Mesodermal cell (in vitro differentiated cells): ENCODE measurements around the gene LILRB1.
"Not testable (repeated sequence)": the region's sequence is repeated elsewhere in the genome, so short reads cannot be mapped to it uniquely, and the experiment has no call there.

Experiments used
- H3K27ac ChIP-seq: 2 replicates; pipeline ENCODE4 v1.7.0; 2013; ENCODE audit warnings: mild to moderate bottlenecking, low read depth, low read length, moderate library complexity; ENCODE audit not compliant: severe bottlenecking
- H3K36me3 ChIP-seq: 2 replicates; pipeline ENCODE4 v1.7.1; 2013; ENCODE audit warnings: mild to moderate bottlenecking, low read length, moderate library complexity; ENCODE audit not compliant: control insufficient read depth, insufficient read depth
- H3K4me1 ChIP-seq: one replicate; pipeline ENCODE4 v1.7.1; 2013; ENCODE audit warnings: mild to moderate bottlenecking, low read length; ENCODE audit not compliant: insufficient read depth, control insufficient read depth, poor library complexity, severe bottlenecking
- H3K4me3 ChIP-seq: 2 replicates; pipeline ENCODE4 v1.7.0; 2013; ENCODE audit warnings: low read length, control low read depth, mild to moderate bottlenecking; ENCODE audit not compliant: insufficient read depth, poor library complexity, severe bottlenecking; ENCODE audit errors: extremely low read depth
- H3K9me3 ChIP-seq: 2 replicates; pipeline ENCODE4 v1.7.1; 2013; ENCODE audit warnings: mild to moderate bottlenecking, low read length, moderate library complexity; ENCODE audit not compliant: control insufficient read depth
- WGBS, 2 experiments: methylation state at CpG; one replicate each; pipeline ENCODE4 v1.1.5; 2013; ENCODE audit warnings: missing lambda C conversion rate in 2 of 2; ENCODE audit not compliant: insufficient coverage in 2 of 2; 5-methylcytosine and 5-hydroxymethylcytosine counted together

Gene LILRB1

GRCh38 chr19:54662730-54663129, 32.4 kb downstream of the LILRB1 start, which contains the start of gene LILRB4:
TSS of gene LILRB4 (plus strand) at chr19:54662985. CDS start at chr19:54663034, 49 bp downstream.
- H3K4me3 ChIP-seq = no peak within 1 kb of the TSS
- no peaks in the 10 kb centered on the region for H3K4me1 ChIP-seq
- H3K36me3 ChIP-seq = no peaks in the 10 kb centered on the region
- H3K27ac ChIP-seq = no peak within 1 kb of the TSS
- peaks cover 79% of the 10 kb centered on the region for H3K9me3 ChIP-seq
- 59 to 77% methylated on average over 5 to 6 of the region's 7 CpGs for WGBS, 2 experiments

DNA sequence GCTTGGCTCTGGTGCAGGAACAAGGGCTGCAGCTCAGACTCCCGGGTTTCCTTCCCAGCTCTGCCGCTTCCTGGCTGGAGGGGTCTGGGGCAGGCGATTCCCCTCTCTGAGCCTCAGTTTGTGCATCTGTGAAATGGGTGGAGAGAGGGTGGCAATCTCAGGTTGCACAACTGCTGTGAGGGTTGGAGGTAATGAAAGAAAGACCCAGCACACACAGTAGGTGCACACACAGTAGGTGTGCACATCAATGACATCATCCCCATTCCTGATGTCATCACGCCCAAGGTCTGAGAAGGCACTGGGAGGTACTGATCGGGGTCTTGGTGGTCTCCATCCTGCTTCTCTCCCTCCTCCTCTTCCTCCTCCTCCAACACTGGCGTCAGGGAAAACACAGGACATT, 35.2 kb downstream of the LILRB1 start:
- no peaks in the 10 kb centered on the region for H3K36me3 ChIP-seq
- no peak overlapping the region for H3K4me3 ChIP-seq
- WGBS, 2 experiments = 74 to 80% methylated on average over 2 to 4 of the region's 6 CpGs
- H3K9me3 ChIP-seq = peaks cover 67% of the 10 kb centered on the region
- H3K4me1 ChIP-seq = no peaks in the 10 kb centered on the region
- H3K27ac ChIP-seq = no peak overlapping the region

DNA sequence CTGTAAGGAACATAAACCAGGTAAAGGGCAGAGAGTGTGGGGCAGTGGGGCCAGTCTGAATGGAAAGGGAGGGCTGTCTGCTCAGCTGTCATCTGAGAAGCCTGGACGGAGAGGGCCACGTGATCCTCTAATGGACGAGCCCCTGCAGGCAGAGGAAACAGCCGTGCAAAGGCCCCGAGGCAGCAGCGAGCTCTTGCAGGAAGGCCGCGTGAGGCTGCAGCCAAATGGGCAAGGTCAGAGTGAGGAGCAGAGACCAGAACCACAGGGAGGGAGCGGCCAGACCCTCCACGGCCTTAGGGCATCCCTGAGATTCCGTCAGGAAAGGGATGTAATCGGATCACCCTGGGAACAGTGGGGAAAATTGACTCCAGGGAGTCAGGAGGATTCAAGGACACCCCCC, 36.9 kb downstream of the LILRB1 start:
- 68 to 86% methylated on average over 10 to 11 of the region's 12 CpGs for WGBS, 2 experiments
- Histone ChIP-seq H3K9me3 (peaks cover 65% of the 10 kb centered on the region), H3K27ac (no peak overlapping the region), H3K36me3 (no peaks in the 10 kb centered on the region), H3K4me3 (no peak overlapping the region), H3K4me1 (no peaks in the 10 kb centered on the region)

DNA sequence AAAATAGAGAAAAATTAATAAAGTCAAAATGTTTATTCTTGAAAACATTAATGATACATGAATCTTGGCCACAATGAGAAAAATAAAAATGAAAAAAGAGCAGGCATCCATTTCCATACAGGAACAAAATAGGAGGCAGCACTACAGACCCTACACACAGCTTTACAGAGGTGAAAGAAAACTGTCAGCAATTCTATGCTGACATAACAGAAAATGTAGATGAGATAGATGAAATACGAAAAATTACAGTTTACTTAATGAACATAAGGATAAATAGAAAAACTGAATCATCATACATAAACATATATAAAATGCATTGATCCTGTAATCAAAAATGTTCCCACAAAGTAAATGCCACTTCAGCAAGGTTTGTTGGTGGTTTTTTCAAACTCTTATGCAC, 38.1 kb downstream of the LILRB1 start:
- H3K4me3 ChIP-seq = no peak overlapping the region
- no peaks in the 10 kb centered on the region for H3K36me3 ChIP-seq
- no CpG with 5 or more reads among the region's 1 CpG for WGBS, 2 experiments
- no peak overlapping the region for H3K27ac ChIP-seq
- H3K4me1 ChIP-seq = no peaks in the 10 kb centered on the region
- H3K9me3 ChIP-seq = peaks cover 66% of the 10 kb centered on the region

- Histone ChIP-seq H3K4me3 (no peak overlapping the region), H3K9me3 (peaks cover 46% of the 10 kb centered on the region), H3K4me1 (no peaks in the 10 kb centered on the region), H3K36me3 (no peaks in the 10 kb centered on the region), H3K27ac (no peak overlapping the region)
- WGBS, 2 experiments = 35 to 41% methylated on average over 2 to 3 of the region's 3 CpGs
These were observed 40.5 kb downstream of the LILRB1 start for GRCh38 chr19:54670576-54671357.

DNA sequence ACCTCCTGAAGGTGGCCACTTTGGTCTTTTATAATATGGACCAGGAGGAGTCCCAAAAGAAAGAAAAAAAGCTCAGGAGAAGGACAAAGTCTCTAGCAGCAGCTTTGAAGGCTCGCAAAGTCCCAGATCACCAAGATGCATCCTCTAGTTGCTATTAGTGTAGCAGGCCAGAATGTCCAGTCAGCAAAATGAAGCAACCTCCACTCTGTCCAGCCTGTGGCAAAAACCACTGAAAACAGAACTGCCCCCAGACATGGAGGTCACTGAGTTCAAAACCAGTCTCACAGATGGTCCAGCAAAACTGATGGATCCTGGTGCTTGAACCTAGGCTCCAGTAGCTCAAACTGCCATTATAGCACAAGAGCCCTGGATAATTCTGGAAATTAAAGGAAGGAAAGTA, 42.9 kb downstream of the LILRB1 start:
- 80% methylated on average over 1 of the region's 1 CpG for WGBS, 2 experiments
- H3K27ac ChIP-seq = no peak overlapping the region
- H3K36me3 ChIP-seq = no peaks in the 10 kb centered on the region
- H3K4me1 ChIP-seq = no peaks in the 10 kb centered on the region
- peaks cover 33% of the 10 kb centered on the region for H3K9me3 ChIP-seq
- H3K4me3 ChIP-seq = no peak overlapping the region

GRCh38 chr19:54674021-54674617, 43.8 kb downstream of the LILRB1 start:
- 50% methylated on average over 2 of the region's 2 CpGs; no CpG with 5 or more reads in 1 of the 2 experiments for WGBS, 2 experiments
- Histone ChIP-seq H3K4me3 (no peak overlapping the region), H3K9me3 (peaks cover 28% of the 10 kb centered on the region), H3K27ac (no peak overlapping the region), H3K36me3 (no peaks in the 10 kb centered on the region), H3K4me1 (no peaks in the 10 kb centered on the region)

- peaks cover 13% of the 10 kb centered on the region for H3K9me3 ChIP-seq
- H3K36me3 ChIP-seq, H3K4me3 ChIP-seq, H3K27ac ChIP-seq, H3K4me1 ChIP-seq: not testable (repeated sequence)
- 12 to 53% methylated on average over 4 to 5 of the region's 10 CpGs for WGBS, 2 experiments
These were observed 46.0 kb downstream of the LILRB1 start for GRCh38 chr19:54676210-54676834.

- Histone ChIP-seq H3K9me3 (peaks cover 12% of the 10 kb centered on the region), H3K27ac (no peak overlapping the region), H3K4me3 (no peak overlapping the region), H3K4me1 (no peaks in the 10 kb centered on the region), H3K36me3 (no peaks in the 10 kb centered on the region)
- 84% methylated on average over 2 of the region's 4 CpGs for WGBS, 2 experiments
These were observed 46.9 kb downstream of the LILRB1 start for GRCh38 chr19:54677217-54677616.

- 64% methylated on average over 6 of the region's 12 CpGs; no CpG with 5 or more reads in 1 of the 2 experiments for WGBS, 2 experiments
These were observed 51.3 kb downstream of the LILRB1 start for GRCh38 chr19:54681596-54681995.

More at GRCh38 chr19:54681596-54681995, 51.3 kb downstream of the LILRB1 start:
- not testable (repeated sequence) for H3K27ac ChIP-seq, H3K4me1 ChIP-seq, H3K4me3 ChIP-seq, H3K36me3 ChIP-seq
- peaks cover 29% of the 10 kb centered on the region for H3K9me3 ChIP-seq
